HG02981 (cell line): ENCODE data around the gene ASIC2.

Experiments
- ATAC-seq: cut with Tn5 transposase; IDR thresholded peaks from one replicate; pipeline ENCODE4 v1.9.1; 2021; ENCODE audit warnings: mild to moderate bottlenecking, moderate library complexity; ENCODE audit not compliant: unreplicated experiment

ASIC2 gene

DNA sequence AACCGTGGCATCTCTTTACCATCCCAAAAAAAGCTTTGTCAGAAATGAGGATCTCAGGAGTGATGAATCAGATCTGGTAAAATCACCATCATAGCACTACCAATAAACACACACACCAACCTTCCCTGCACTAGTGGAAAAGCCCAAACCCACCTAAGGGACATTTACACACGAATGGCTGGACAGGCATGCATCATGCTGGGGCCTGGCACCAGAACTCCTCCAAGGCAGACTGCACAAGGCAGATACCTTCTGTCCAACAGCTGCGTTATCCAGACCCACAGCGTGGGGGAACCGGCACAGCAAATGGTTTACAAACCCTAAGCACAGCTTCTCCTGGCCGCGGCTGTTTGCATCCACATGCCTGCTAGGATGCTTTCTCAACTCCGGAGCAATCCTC, 2.8 kb downstream of the ASIC2 start:
- ATAC-seq: no peak

DNA sequence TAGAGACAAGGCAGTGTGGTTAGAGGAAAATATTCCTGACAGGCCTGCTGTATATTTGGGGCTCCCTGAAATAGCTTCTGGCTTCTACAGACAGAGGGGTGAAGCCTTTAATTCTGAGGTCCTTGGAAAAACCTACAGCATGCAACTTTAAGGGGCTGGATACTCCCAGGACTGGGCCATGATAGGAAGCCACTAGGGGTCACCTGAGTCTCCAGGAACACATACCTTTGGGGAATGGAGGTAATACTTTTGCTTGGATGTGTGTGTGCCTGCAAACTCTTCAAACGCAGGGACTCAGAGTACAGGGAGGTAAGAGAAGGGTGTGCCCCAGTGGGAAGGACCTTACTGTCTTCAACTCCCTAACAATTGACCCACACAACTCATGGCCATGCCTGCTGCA, 4.1 kb downstream of the ASIC2 start:
- ATAC-seq: no peak

GRCh38 chr17:33287096-33287725, 5.9 kb downstream of the ASIC2 start:
- ATAC-seq: no peak

DNA sequence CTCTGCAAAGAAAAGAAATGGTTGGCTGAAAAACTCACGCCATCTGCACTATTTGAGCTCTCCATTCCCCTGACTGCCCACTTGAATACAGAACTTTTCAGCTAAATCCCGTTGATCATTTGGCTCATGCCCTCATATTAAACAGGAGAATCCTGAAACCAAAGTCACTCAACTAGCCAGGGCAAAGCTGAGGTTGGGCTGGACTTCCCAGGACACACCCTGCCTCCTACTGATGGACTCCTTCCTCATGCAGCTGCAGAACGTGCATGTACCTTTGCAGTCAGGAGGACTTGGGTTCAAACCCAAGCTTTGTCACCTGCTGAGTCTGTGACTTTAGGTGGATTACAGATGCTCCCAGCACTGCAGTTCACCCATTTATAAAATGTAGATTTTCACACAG, 7.7 kb downstream of the ASIC2 start:
- no peak for ATAC-seq

DNA sequence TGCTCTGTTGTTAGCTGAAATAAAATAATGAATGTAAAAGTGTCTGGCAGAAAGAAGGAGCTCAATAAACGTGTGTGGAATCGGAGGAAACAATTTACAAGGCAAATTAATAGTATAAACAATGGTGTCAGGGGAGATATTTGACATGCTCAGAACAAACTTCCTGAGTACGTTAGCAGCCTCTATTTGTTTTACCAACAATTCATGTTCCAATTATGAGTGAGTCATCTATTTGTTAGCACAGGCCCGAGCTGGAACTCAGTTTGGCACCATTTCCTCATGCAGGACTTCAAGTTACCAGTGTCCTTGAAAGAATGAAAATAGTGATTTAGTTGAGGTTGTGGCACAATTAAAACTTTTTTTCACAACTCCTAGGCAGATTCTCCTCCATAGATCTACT, 9.1 kb downstream of the ASIC2 start:
- no peak for ATAC-seq

DNA sequence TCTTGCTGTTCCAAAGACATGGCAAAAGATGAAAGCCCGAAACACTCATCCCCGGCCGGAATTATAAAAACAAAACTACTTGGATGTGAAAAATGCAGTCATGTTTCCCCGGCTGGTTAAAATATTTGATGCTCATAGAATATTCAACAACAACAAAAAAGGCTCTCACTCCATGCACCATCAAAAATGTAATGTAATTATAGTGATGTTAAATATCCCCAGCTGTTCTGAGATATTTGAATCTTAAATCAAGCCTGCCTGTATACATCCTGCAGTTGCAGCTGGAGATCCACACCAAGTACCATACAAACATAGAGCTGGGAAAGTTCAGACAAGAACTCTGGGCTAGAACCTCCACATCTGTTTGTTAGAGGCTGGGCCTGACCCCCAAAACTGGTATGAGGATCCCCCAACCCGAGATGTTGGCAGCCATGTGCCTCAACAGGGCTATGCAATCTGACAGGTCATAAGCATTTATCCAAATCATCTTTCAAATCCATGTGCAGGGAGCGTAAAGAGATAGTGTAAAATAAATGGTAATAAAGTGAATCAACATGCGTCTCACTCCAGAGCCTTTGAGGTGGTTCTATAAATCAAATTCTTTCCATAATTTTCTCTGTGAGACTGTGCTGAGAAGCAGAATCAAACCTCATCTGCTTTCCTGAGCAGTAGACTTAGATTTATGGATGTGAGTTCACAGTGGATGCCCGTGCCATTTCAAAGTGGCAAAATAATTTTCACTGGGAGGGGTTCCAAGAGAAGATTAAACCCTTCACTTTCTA, 12.7 kb downstream of the ASIC2 start:
- ATAC-seq: no peak

GRCh38 chr17:33277436-33278100, 15.5 kb downstream of the ASIC2 start:
- no peak for ATAC-seq

DNA sequence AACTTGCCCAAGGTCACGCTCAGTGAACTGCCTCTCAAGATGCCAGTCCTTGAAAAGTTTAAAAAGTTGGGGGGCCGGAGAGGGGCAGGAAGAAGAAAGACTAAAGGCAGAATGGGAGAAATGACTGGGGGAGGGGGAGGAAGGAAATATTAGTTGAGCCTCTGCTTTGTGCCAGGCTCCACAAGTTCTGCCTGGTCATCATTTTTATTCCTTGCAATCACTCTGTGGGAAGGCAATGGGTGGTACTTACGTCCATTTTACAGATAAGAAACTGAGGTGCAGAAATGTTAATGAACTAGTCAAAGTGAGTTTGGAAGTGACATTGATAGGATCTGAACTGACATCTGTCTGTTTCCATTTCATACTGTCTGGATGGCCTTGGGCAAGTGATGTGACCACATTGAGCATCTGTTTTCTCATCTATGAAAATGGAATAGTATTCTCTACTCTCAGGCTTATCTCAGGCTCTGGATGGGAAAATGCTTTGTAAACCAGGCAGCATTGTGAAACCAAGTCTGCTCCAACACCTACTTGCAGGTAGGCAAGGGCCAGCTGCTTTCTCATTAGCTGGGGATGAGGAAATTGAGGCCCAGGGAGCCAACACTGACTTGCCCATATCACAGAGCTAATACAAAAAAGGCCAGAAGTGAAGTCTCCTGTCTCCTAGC, 19.2 kb downstream of the ASIC2 start:
- ATAC-seq: no peak

DNA sequence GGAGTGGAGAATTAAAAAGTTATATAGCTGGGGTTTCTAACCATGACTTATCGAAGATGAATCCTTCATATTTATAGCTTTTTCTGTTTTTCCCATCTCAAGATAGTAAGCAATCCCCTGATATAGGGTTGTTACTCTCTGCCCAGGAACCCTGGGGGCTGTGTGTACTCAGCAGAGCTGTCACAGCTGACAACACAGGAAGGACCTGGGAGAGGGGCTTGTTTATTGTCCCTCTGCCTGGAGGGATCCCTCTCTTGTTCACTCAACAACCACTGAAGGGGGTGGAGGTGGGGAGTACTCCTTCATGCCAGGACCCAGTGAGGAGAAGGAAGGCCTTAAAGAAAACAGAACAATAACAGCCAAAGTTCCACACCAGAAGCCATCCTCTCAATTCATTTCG, 19.8 kb downstream of the ASIC2 start:
- ATAC-seq: no peak

- no peak for ATAC-seq
Measured at GRCh38 chr17:33272438-33272837, 20.7 kb downstream of the ASIC2 start.

DNA sequence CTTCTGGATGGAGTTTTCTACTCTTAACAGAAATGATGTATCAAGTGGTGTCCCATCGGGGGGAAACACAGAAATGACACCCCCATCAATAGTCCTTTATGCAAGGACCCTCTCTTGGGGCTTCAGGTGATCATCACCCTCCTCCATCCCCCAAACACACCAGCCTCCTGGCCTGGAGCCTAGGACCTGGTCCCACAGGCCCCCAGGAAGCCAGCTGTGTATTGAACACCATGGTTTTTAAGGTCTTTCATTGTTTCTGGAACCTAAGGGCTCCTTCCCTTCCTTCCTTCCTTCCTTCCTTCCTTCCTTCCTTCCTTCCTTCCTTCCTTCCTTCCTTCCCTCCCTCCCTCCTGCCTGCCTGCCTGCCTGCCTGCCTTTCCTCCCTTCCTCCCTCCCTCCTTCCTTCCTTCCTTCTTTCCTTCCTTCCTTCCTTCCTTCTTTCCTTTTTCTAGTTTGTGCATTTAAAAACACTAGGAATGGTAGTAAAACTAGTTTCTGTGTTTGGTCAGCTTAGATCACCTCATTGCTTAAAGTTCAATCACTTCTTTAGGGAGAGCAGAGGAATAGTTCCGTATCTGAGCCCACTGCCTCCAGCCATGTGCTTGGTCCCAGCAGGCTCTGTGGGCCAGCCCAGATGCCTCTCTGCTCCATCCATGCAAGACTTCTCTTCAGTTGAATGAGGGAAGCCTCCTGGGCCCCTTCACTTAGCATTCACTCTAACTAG, 23.6 kb downstream of the ASIC2 start:
- no peak for ATAC-seq

DNA sequence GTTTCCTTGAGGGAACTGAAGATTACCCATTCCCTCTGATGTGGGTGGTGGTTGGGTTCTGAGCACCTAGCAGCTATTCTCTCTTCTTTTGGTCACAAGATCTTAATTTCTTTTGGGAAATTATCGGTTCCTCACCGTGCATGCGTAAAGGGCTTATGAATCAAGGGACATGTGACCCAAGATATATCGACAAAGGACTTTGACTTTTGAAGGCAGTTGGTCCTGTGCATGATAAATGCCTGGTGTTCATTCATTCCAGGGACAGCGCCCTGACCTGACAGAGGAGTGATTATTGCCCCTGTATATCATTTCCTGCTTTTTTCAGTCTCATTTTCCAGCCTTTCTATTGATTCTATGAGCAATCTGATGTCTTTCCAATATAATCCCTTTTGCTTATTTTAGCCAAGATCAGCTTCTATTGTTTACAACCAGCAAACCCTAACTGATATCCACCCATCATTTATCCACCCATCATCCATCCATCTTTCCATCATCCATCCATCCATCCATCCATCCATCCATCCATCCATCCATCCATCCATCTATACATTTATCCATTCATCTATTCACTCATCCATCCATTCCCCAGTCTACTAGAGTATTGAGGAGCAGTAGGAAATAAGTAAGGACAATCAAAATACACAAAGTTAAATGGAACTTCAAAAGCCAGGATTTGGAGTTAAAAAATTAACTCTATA, 25.1 kb downstream of the ASIC2 start:
- no peak for ATAC-seq

- no peak for ATAC-seq
Measured at GRCh38 chr17:33267271-33267790, 25.8 kb downstream of the ASIC2 start.

DNA sequence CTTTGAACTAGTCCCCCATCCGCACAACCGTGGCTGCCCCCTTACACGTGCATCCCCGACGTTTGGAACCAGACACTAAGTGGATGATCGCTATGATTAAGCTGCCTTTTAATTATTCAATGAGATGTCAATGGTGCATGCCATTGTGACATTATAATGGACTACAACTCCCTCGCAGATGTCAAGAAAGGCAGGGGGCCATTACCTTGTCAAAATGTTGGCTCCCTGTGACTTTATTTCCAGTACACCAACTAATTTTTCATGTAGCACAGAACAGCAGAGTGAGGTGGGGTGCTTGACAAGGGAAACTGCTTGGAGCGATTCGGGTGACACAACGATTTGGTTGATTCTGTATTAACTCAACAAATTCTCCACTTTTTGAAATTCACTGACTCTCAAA, 26.5 kb downstream of the ASIC2 start:
- ATAC-seq: no peak

DNA sequence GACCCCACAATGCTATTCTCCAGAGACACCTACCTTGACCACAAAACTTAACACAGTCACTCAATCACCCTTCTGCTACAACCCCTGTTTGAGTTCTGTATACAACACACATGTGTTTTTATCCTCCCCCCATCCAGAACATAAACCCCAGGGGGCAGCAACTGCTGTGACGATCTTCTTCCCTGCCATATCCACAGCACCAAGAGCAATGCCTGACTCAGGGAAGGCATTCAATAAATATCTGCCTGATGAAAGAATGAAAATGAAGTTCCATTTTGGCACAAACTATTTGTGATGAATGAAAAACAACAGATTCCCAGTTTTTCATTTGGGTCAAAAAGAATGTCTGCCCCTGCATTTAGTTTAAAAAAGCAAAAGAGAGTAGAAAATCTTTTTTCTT, 27.0 kb downstream of the ASIC2 start:
- no peak for ATAC-seq

GRCh38 chr17:33263396-33263795, 29.7 kb downstream of the ASIC2 start:
- ATAC-seq: no peak

- ATAC-seq: no peak
Measured at GRCh38 chr17:33262266-33263123, 30.6 kb downstream of the ASIC2 start.

DNA sequence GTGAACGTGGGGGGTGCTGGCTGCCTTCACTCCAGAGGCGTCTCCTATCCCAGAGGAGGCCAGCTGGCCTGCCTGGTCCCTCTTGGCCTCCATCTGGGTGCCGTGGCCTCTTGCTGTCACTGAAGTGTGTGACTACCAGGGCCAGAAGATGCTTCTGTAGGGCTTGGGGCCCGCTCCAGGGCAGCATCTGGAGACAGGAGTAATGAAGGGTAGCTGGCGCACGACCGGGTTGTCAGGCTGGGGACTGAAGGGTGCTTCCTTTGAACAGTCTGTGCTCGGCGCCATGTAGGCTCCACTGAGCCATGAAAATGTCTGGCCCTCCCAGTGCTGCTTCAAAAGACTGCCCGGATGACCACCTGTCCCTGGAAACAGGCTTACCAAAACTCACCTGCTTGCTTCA, 31.3 kb downstream of the ASIC2 start:
- no peak for ATAC-seq

GRCh38 chr17:33260638-33261037, 32.5 kb downstream of the ASIC2 start:
- no peak for ATAC-seq
